Stimulated activated CD8-positive, alpha-beta memory T cell treated with anti-CD3 and anti-CD28 coated beads, Interleukin-2, amount 100 ng/mL, for 48 hours (primary cell): ENCODE results near the gene DHCR24.
"Not testable (repeated sequence)": the region's sequence is repeated elsewhere in the genome, so short reads cannot be mapped to it uniquely, and the experiment has no call there.

Experiments
- DNase-seq, 2 donors: peaks; one replicate each; pipeline ENCODE4 v3.0.0-alpha.2; 2020; ENCODE audit warnings: low read depth in 2 of 2

Gene DHCR24, protein sequence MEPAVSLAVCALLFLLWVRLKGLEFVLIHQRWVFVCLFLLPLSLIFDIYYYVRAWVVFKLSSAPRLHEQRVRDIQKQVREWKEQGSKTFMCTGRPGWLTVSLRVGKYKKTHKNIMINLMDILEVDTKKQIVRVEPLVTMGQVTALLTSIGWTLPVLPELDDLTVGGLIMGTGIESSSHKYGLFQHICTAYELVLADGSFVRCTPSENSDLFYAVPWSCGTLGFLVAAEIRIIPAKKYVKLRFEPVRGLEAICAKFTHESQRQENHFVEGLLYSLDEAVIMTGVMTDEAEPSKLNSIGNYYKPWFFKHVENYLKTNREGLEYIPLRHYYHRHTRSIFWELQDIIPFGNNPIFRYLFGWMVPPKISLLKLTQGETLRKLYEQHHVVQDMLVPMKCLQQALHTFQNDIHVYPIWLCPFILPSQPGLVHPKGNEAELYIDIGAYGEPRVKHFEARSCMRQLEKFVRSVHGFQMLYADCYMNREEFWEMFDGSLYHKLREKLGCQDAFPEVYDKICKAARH

DNA sequence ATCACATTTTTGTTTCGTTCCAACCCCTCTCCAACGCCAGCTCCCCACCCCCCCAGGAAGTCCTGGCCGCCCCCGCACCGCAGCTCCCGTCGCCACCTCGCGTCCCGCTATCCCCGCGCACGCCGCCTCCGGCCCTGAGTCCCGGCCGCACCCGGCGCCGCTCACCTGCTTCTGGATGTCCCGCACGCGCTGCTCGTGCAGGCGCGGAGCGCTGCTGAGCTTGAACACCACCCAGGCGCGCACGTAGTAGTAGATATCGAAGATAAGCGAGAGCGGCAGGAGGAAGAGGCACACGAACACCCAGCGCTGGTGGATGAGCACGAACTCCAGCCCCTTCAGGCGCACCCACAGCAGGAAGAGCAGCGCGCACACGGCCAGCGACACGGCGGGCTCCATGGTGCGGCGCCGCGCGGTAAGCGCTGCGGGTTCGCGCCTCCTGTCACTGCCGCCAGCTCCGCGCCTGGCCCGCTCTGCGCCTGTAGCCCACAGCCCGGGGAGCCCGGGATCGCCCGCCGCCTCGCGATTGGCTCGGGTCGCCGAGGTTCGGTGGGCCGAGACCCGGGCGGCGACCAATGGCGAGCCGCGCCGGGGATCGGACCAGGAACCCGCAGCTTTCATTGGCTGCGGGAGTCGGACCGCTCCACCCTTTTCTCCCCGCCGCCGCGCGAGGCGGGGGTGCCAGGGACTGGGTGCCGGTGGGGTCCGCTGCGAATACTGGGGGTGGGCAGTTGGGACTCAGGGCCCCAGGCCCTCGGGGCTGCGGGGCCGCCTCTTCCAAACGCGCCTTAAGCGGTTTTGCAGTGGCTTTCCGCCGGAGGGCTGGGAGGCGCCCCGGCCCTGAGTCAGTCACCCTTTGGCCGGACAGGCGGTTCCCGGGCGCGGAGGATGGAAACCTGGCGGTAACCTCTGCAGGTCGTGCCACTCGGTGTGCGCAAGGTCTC, at the start of gene DHCR24:
Gene DHCR24, minus strand, starts transcription at position 472 of the 941 bp plus-strand sequence. Its CDS starts 76 bp downstream, at position 396.
- DNase-seq = peak; percentile 70 to 75

DNA sequence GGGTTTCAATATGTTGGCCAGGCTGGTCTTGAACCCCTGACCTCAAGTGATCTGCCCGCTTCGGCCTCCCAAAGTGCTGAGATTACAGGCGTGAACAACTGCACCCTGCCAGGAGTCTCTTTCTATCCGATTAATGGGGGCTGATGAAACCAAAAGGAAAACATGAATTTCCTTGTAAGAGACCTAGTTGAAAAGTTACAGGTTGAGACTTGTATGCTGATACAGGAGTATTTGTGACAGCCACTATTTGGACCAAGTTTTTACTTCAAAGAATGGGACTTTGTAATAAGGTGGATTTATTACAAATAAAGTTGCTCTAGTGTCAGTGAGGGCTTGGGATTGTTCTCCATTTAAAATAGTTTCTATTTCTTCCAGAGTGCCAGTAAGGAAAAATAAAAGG, 49.8 kb upstream of the DHCR24 start:
- no peak for DNase-seq

DNA sequence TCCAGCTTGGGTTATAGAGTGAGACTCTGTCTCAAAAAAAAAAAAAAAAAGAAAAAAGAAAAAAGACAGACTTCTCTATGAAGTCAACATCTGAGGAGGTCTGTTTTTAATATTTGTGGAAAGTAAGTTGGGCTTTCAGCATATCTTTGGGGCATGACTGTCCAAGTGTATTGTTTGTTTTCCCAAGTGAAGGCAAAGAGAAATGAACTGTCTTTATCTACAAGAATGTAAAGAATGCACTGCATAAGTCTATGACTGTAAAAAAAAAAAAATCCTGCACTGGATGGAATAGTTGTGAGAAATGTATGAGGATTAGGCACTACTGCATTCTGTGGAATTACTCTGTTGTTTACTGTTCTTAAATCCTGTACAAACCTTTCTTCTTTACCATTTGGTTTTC, 47.9 kb upstream of the DHCR24 start:
- DNase-seq = no peak

DNA sequence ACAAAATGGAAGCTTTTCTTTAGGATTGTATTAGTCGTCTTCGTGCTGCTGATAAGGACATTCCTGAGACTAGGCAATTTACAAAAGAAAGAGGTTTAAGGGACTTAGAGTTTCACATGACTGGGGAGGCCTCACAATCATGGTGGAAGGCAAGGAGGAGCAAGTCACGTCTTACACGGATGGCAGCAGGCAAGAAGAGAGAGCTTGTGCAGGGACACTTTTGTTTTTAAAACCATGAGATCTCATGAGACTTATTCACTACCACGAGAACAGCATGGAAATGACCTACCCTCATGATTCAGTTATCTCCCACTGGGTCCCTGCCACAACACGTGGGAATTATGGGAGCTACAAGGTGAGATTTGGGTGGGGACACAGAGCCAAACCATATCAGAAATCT, 47.1 kb upstream of the DHCR24 start:
- DNase-seq = not testable (repeated sequence)

DNA sequence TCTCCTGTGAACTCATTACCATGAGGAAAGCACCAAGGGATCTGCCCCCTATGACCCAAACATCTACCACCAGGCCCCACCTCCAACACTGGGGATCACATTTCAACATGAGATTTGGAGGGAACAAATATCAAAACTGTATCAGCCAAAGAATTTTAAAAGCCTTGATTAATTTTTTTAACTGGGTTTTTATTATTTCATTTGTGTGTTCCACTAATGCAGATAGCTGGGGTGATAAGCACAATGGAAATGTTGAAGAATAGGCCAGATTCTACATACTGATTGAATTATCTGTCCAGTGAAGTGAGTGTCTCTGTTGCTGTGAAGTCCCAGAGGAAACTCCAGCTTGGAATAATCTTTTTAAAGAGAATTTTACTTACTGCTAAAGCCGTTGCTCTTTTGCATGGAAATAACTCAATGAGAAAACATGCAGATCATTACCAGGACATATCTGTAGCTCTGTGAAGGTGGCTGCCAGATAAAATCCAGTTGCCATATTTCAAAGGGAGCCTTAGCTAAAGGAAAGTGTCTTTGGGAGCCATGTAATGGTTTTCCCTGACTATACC, 44.4 kb upstream of the DHCR24 start:
- no peak for DNase-seq

DNA sequence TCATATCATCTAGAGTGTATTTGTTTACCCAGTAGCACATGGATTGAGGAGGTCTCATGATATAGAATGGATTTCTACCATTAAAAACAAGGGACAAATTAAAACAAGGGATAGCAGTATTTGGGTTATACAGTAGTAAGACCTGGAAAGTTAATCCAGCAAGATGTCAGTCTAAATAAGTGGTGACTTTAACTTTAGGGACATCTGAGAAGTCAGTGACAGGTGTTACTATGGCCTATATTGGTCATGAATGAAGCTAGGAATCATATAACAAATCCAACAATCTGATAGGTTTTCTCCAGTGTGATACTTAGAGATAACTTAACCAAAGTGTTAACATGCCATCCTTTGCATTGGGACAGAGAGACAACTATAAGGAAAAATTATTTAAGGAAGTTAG, 42.7 kb upstream of the DHCR24 start:
- no peak for DNase-seq

DNA sequence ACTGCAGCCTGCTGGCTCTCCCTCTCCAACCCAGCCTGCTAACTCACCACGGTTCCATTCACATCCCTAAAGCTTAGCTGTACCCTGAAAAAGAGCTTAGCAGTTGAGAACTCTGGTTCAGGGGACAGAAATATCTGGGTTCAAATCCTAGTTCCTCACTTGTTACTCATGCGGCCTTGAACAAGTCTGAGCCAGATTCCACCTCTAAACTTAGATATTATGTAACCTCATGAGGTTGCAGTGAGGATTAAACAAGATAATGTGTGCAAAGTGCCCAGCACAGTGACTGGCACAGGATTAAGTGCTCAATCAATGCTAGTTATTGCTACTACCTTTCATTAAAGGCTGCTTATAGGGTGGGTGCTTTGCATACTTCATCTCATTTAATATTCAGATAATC, 41.3 kb upstream of the DHCR24 start:
- no peak for DNase-seq

DNA sequence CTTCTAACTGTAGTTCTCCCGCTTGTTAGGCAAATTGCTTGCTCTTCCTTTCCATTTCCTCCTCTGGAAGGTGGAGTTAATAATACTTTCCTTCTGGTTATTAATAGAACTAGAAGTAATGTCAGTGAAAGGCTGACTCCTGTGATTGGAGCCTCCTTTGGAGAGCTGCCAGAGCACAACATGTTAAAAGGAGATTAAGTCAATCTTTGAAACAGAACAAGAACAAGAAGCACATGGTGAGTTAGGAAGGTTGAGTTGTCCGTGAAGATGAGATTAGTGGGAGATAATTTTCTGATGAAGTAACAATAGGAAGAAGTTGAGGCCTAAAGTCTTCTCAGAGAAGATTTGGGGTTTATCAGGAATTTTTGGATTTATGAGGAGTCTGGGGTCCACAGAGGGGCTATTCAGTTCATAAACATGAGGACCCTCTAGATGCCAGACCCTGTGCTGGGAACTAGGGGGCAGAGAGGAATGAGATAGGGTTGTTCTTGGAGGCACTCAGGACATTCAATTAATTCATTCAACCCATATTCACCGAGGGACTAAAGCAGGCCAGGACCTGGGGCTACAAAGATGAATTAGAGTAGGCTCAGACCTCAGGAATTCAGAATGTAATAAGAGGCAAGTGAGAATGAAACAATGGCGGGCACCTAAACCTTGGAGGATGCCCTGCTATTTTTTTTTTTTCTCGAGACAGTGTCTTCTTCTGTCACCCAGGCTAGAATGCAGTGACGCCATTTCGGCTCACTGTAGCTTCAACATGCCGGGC, 40.7 kb upstream of the DHCR24 start:
- DNase-seq = no peak

DNA sequence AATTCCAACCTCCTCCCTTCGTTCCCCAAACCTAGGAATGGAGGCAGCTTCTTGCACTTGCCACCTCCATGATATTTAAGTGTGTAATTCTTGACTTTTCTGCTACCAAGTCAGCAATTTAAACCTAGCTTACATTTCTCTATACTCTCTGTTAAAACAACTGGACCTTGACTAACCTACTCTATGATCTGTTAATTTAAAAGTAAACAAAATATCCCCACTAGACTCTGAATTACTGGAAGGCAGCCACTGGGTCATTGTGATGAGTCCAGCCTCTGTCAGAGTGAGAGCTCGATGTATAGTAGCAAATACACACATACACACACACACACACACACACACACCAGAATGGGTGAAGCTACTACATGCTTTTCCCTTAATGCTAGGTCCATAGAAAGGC, 40.0 kb upstream of the DHCR24 start:
- DNase-seq = no peak

DNA sequence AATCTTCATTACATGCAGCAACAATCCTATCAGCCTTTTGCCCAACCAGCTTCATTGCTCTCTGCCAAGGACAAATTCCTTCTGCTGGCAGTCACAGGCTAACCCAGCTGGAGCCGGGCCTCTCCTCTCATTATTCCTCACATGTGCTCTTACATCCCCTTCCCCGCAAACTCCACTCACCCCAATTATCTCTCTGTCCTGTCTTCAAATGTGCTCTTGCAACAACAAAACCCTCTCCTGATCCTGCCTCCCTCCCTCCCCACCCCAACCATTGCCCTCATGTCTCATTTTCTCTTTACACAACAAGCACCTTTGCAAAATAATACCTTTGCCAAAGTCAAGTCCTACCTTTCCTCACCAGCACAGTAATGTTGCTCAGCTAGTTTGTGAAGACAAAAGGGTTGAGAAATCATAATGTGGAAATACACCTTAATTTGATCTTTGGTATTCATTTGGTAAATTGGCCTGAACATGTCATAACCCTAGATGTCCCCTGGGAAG, 36.0 kb upstream of the DHCR24 start:
- DNase-seq = no peak

DNA sequence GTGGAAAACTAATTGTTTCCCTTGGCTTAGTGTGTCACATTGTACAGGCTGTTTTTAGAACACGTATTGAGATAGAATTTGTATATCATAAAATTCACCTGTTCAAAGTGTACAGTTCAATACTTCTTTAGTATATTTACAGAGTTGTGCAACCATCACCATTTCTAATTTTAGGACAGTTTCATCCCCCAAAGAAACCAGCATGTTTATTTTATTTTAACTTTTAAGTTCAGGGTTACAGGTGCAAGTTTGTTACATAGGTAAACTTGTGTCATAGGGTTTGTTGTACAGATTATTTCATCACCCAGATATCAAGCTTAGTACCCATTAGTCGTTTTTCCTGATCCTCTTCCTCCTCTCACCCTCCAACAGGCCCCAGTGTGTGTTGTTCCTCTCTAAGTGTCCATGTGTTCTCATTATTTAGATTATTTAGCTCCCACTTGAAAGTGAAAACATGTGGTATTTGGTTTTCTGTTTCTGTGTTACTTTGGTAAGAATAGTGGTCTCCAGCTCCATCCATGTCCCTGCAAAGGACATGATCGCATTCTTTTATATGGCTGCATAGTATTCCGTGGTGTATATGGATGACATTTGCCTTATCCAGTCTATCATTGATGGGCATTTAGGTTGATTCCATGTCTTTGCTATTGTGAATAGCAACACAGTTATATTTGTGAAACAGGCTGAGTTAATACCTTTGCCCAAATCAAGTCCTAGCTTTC, 35.2 kb upstream of the DHCR24 start:
- no peak for DNase-seq

DNA sequence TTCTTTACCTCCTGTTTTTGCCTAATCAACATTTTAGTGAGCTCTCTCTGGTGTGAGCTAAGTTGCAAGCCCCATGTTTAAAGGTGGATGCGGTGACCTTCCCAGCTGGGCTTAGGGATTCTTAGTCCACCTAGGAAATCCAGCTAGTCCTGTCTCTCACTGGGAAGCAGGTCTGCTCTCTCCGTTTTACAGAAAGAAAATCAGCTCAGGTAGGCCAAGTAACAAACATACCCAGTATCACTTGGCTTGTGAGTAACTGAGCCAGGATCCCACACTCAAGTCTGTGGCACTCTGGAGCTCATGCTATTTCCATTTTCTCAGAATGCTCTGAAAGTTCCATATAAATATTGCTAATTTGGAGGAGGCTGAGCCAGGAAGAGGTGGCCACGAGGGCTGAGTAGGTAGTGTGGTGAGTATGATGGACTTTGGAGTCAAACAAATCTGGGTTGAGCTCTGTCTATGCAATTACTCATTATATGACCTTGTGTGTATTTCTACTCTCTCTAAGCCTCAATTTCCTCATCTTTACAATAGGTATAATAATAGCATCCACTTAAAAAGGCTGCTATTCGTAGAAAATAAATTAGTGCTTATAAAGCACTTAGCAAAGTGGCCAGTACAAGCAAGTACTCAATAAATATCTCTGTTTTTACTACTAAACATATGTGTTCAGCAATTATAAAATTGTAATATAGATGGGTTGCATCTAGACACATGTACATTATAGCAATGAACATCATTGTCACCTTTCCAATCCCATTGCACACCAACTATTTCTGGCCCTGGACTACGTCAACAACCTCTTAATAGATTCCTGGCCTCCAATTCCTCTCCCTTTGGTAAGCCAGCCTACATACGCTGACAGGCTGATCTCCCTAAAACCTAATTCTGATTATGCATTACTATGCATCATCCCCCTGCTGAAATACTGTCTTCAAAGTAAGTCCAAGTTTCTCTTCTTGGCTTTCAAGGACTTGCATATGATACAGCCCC, 32.7 kb upstream of the DHCR24 start:
- no peak for DNase-seq

DNA sequence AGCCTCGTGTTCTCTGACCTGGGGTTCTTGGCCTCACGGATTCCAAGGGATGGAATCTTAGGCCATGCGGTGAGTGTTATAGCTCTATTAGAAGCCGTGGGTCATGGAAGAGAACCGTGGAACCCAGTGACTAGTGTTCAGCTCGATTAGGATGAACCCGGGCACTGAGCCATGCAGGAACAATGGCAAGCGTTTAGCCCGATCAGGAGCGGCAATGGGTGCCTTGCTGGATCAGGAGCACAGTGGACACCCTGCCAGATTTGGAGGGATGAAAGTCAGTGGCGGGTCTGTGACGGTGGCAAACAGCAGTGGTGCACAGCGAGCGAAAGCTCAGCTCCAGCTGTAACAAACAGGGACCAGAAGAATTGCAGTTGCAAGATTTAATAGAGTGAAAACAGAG, 24.1 kb upstream of the DHCR24 start:
- not testable (repeated sequence) for DNase-seq

DNA sequence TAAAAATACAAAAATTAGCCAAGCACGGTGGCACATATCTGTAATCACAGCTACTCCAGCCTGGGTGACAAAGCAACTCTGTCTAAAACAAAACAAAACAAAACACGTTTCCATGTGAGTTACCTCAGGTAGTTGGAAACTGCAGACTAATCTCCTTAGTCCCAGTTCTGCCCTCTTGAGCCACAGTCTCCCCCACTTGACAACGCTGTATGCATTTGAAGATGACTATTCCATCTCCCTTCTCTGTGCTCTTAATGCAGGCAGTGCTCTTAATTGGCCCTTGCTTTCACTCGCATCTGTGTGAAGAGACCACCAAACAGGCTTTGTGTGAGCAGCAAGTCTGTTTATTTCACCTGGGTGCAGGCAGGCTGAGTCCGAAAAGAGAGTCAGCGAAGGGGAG, 19.6 kb upstream of the DHCR24 start:
- DNase-seq = no peak

DNA sequence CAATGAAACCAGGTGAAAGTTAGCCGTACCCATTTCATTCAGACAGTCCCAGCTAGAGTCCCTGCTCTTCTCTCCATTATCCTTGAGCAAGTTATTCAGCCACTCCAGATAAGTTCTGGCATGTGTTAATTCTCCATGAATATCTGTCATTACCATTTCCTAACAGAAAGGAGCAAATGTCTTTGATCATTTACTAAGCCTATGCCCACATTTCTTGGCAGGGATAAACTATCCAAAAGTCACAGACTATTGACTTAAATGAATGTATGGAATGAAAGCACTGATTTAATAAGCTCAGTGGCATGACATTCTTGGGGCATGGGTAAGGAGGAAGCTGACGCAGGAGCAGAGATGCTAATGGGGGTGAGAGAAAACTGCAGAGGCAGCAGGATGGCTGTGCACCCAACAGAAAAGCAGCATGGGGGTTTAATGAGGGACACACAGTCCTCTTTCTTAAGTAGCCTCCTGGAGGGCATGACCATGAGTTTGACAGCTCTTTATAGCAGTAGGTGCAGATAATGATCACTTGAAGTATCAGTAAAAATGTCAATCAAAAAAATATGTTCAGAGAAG, 17.6 kb upstream of the DHCR24 start:
- DNase-seq = no peak

DNA sequence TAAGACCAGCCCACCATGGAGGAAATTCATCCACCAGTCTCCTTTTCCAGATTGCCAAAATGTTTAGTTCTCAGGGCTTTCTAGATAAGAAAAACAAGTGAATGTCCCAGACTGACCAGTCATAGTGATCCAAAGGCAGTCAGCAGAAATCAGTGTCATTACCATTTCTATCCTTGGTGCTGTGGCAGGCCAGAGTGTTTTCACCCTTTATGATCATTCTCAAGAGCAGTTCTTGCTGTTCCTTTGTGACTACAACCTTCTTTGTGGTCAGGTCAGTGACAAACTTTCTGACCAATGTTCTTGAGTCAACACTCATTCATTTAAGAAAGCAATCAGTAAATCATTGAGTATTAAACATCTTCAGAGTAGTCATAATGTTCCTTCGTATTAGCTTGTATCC, 7.3 kb upstream of the DHCR24 start:
- DNase-seq = no peak

DNA sequence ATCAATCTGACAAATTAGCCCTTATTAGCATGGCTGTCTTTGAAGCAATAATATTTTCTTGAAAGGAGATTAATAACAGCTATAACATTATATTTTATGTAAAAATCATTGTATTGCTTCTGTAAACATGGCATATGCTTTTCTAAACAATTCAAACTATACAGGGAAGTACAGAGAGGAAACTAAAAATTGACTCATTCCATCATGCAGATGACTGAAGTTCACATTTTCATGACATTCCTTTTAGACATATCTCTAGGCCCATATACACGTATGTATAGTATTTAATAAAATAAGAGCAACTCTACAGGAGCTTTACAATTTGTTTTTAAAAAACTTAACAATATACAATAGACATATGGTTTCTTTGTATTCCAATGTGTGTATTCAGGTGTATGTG, 5.6 kb upstream of the DHCR24 start:
- DNase-seq = no peak

DNA sequence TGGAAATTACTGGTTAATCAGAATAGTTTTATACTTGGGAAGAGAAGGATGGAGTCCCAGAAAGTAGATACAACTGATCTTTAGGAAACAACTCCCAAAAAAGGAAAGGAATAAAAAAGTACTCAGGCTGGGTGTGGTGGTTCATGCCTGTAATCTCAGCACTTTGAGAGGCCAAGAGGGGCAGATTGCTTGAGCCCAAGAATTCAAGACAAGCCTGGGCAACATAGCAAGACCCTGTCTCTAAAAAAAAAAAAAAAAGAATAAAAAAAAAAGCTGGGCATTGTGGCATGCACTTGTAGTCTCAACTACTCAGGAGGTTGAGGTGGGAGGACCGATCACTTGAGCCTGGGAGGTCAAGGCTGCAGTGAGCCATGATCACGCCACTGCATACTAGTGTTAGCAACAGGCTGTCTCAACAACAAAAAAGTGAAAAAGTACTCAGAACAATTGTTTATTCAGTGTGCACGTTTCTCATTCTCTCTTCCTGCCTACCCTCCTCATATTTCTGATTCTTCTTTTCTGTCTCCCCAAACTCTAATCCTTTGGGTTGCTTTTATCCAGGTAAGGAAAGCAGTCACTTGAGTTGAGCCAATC, 2.2 kb upstream of the DHCR24 start:
- DNase-seq = no peak
